ENCODE data around the gene PDZRN3.

PDZRN3 gene

GRCh38 chr3:73341272-73341935, 283.3 kb downstream of the PDZRN3 start:
- DNase-seq (ENCODE audit: low read depth in 2 of 2) = no peak

DNA sequence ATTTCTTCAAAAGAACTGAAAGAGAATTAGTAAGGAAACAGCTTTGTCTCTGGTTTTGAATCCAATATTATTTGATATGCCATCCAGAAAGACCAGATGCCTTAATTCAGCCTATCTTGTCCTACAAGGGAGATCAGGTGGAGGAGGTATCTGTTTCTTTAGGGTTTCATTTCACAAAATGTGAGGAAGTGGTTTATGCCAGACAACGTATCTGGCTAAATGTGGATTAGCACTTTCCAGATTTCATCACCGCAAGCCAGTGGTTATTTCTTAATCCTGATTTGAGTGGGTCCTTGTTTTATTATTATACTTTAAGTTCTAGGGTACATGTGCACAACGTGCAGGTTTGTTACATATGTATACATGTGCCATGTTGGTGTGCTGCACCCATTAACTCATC, 292.2 kb downstream of the PDZRN3 start:
- no peak for DNase-seq (ENCODE audit: low read depth in 2 of 2)
